ENCODE results near the gene HARBI1. TPM values are rescaled to one million over a fixed set of nuclear protein-coding genes. Genes with fewer than 3 reads are reported as not detected.

The HARBI1 gene
- total and polyA plus RNA-seq, 4 experiments from 2014 or later: 7.2 to 10.6 (median 9.0) TPM

GRCh38 chr11:46635557-46636139 is 18.6 kb upstream of the HARBI1 start:
- CTCF ChIA-PET (ENCODE audit: partially characterized antibody): interaction anchor here (0.6 kb wide), 1 partner anchor 18 kb away, joined by 3 read pairs; the partner anchor contains the start of gene ATG13

GRCh38 chr11:46633291-46634217 is 16.5 kb upstream of the HARBI1 start:
- Histone ChIP-seq H3K4me1 (ENCODE audit: insufficient read depth, low read length) (peaks cover 4% of the 10 kb centered on the region), H3K9me3 (ENCODE audit: control insufficient read depth in 1 of 2, low read length in 2 of 2) (no peaks in the 10 kb centered on the region), H3K27ac (ENCODE audit: low read depth, low read length) (no peak overlapping the region), H3K27me3 (ENCODE audit: insufficient read depth, low read length) (no peaks in the 10 kb centered on the region), H3K36me3 (ENCODE audit: insufficient read depth, low read length) (peaks cover 15% of the 10 kb centered on the region), H3K4me3 (ENCODE audit: low read length in 2 of 2) (no peak overlapping the region)
- Mint-ChIP-seq H3K36me3 (peaks cover 30 to 48% of the 10 kb centered on the region in 2 donors), H3K4me3 (no peak overlapping the region), H3K27ac (no peak overlapping the region), H3K27me3 (no peaks in the 10 kb centered on the region), H3K9me3 (no peaks in the 10 kb centered on the region), H3K4me1 (peaks cover 5 to 19% (median 10%) of the 10 kb centered on the region in 4 donors)
- CTCF ChIA-PET (ENCODE audit: partially characterized antibody): interaction anchor here (0.6 kb wide), 1 partner anchor 571 kb away, joined by 3 read pairs; no protein-coding TSS in a partner anchor
- intact Hi-C loops (cut with micrococcal nuclease): no loop called here
- no peak for DNase-seq
- POLR2A ChIA-PET (ENCODE audit: partially characterized antibody): no interaction called here

More at GRCh38 chr11:46635557-46636139, 18.6 kb upstream of the HARBI1 start:
- Mint-ChIP-seq H3K27me3 (no peaks in the 10 kb centered on the region), H3K4me3 (no peak overlapping the region), H3K9me3 (no peaks in the 10 kb centered on the region), H3K4me1 (peaks cover 6 to 21% (median 14%) of the 10 kb centered on the region in 4 donors), H3K27ac (no peak overlapping the region), H3K36me3 (peaks cover 35 to 51% of the 10 kb centered on the region in 2 donors)
- Histone ChIP-seq H3K27ac (ENCODE audit: low read depth, low read length) (no peak overlapping the region), H3K27me3 (ENCODE audit: insufficient read depth, low read length) (no peaks in the 10 kb centered on the region), H3K9me3 (ENCODE audit: control insufficient read depth in 1 of 2, low read length in 2 of 2) (no peaks in the 10 kb centered on the region), H3K4me3 (ENCODE audit: low read length in 2 of 2) (no peak overlapping the region), H3K4me1 (ENCODE audit: insufficient read depth, low read length) (no peaks in the 10 kb centered on the region), H3K36me3 (ENCODE audit: insufficient read depth, low read length) (peaks cover 10% of the 10 kb centered on the region)
- POLR2A ChIA-PET (ENCODE audit: partially characterized antibody): no interaction called here
- DNase-seq: no peak
- intact Hi-C loops (cut with micrococcal nuclease): no loop called here

DNA sequence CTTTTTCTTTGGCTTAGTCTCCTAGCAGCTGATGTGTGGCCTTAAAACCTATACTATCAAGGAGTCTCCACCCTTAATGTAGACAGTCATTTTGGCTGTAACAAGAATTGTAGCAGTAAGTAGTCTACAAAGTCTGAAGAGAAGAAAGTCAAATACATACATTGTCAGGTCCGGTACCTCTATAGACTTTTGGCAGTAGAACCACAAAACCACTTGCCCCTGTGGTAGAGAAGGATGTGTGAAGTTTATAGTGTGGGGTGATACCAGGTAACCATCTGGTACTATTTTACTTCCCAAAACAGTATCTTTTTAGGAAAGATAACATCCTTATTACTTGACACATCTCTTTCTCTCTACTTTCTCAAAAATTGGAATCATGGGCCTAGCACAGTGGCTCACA is 15.5 kb upstream of the HARBI1 start:
- Mint-ChIP-seq H3K4me1 (peaks cover 4 to 12% (median 8%) of the 10 kb centered on the region in 4 donors), H3K9me3 (no peaks in the 10 kb centered on the region), H3K27me3 (no peaks in the 10 kb centered on the region), H3K36me3 (peaks cover 26 to 42% of the 10 kb centered on the region in 2 donors), H3K4me3 (no peak overlapping the region), H3K27ac (no peak overlapping the region)
- ChIA-PET CTCF (ENCODE audit: partially characterized antibody) (no interaction called here), POLR2A (ENCODE audit: partially characterized antibody) (interaction anchor here (0.6 kb wide), 1 partner anchor 390 kb away, joined by 3 read pairs; no protein-coding TSS in a partner anchor)
- Histone ChIP-seq H3K27me3 (ENCODE audit: insufficient read depth, low read length) (no peaks in the 10 kb centered on the region), H3K9me3 (ENCODE audit: control insufficient read depth in 1 of 2, low read length in 2 of 2) (no peaks in the 10 kb centered on the region), H3K27ac (ENCODE audit: low read depth, low read length) (no peak overlapping the region), H3K4me3 (ENCODE audit: low read length in 2 of 2) (no peak overlapping the region), H3K4me1 (ENCODE audit: insufficient read depth, low read length) (peaks cover 4% of the 10 kb centered on the region), H3K36me3 (ENCODE audit: insufficient read depth, low read length) (peaks cover 15% of the 10 kb centered on the region)
- intact Hi-C loops (cut with micrococcal nuclease): no loop called here
- no peak for DNase-seq

DNA sequence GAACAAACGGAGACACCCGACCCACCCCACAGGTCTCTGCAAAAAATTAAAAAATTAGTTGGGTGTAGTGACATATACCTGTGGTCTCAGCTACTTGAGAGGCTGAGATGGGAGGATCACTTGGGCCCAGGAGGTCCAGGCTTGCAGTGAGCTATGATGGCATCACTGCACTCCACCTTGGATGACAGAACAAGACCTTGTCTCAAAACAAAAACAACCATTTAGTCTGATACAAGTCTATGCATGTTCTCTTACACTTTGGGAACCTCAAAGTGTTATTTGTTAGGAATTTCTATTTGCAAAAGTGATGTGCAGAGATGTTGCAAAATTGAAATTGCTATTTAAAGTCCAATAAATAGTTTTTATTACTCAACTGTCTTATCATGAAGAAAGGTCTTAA is 14.6 kb upstream of the HARBI1 start:
- H3K36me3 ChIP-seq (ENCODE audit: insufficient read depth, low read length): peaks cover 15% of the 10 kb centered on the region

GRCh38 chr11:46630237-46630636 is 13.2 kb upstream of the HARBI1 start:
- no peak overlapping the region for H3K4me3 ChIP-seq (ENCODE audit: low read length in 2 of 2)
- intact Hi-C loops (cut with micrococcal nuclease): no loop called here
- peaks cover 4% of the 10 kb centered on the region for H3K4me1 ChIP-seq (ENCODE audit: insufficient read depth, low read length)
- CTCF ChIA-PET (ENCODE audit: partially characterized antibody): interaction anchor here (2.7 kb wide), 1 partner anchor 12 kb away, joined by 12 read pairs; the partner anchor contains the start of gene ATG13
- Mint-ChIP-seq H3K27me3 (no peaks in the 10 kb centered on the region), H3K4me3 (no peak overlapping the region), H3K36me3 (peaks cover 25 to 43% of the 10 kb centered on the region in 2 donors), H3K9me3 (no peaks in the 10 kb centered on the region), H3K4me1 (peaks cover 8 to 21% (median 13%) of the 10 kb centered on the region in 4 donors), H3K27ac (no peak overlapping the region)
- POLR2A ChIA-PET (ENCODE audit: partially characterized antibody): interaction anchor here (0.6 kb wide), 1 partner anchor 278 kb away, joined by 3 read pairs; no protein-coding TSS in a partner anchor
- DNase-seq: no peak
- no peaks in the 10 kb centered on the region for H3K27me3 ChIP-seq (ENCODE audit: insufficient read depth, low read length)
- no peak overlapping the region for H3K27ac ChIP-seq (ENCODE audit: low read depth, low read length)
- no peaks in the 10 kb centered on the region for H3K9me3 ChIP-seq (ENCODE audit: control insufficient read depth in 1 of 2, low read length in 2 of 2)
- H3K36me3 ChIP-seq (ENCODE audit: insufficient read depth, low read length): peaks cover 15% of the 10 kb centered on the region

More for the DNA sequence above, 14.6 kb upstream of the HARBI1 start:
- H3K4me1 Mint-ChIP-seq: peaks cover 3 to 12% (median 9%) of the 10 kb centered on the region in 4 donors
- no peaks in the 10 kb centered on the region for H3K9me3 Mint-ChIP-seq
- intact Hi-C loops (cut with micrococcal nuclease): no loop called here
- Histone ChIP-seq H3K27ac (ENCODE audit: low read depth, low read length) (no peak overlapping the region), H3K4me3 (ENCODE audit: low read length in 2 of 2) (no peak overlapping the region), H3K9me3 (ENCODE audit: control insufficient read depth in 1 of 2, low read length in 2 of 2) (no peaks in the 10 kb centered on the region), H3K27me3 (ENCODE audit: insufficient read depth, low read length) (no peaks in the 10 kb centered on the region), H3K4me1 (ENCODE audit: insufficient read depth, low read length) (peaks cover 4% of the 10 kb centered on the region)
- peaks cover 26 to 40% of the 10 kb centered on the region in 2 donors for H3K36me3 Mint-ChIP-seq
- ChIA-PET POLR2A (ENCODE audit: partially characterized antibody) (no interaction called here), CTCF (ENCODE audit: partially characterized antibody) (interaction anchor here (2.7 kb wide), 1 partner anchor 13 kb away, joined by 12 read pairs; the partner anchor contains the start of gene ATG13)
- H3K27ac Mint-ChIP-seq: peak overlapping the region in 1 of 7 donors; percentile 38
- H3K27me3 Mint-ChIP-seq: no peaks in the 10 kb centered on the region
- DNase-seq: no peak
- no peak overlapping the region for H3K4me3 Mint-ChIP-seq

DNA sequence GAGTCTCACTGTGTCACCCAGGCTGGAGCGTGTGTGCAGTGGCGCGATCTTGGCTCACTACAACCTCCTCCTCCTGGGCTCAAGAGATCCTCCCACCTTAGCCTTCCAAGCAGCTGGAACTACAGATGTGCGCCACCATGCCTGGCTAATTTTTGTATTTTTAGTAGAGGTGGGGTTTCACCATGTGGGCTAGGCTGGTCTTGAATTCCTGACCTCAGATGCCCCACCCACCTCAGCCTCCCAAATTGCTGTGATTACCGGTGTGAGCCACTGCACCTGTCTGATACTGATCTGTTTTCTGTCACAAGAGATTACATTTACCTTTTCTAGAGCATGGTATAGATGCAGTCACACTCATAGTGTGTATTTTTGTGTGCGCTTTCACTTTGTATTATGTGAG is 11.9 kb upstream of the HARBI1 start:
- no peak for DNase-seq
- Histone ChIP-seq H3K27me3 (ENCODE audit: insufficient read depth, low read length) (no peaks in the 10 kb centered on the region), H3K4me3 (ENCODE audit: low read length in 2 of 2) (no peak overlapping the region), H3K9me3 (ENCODE audit: control insufficient read depth in 1 of 2, low read length in 2 of 2) (no peaks in the 10 kb centered on the region), H3K27ac (ENCODE audit: low read depth, low read length) (no peak overlapping the region), H3K4me1 (ENCODE audit: insufficient read depth, low read length) (peaks cover 10% of the 10 kb centered on the region), H3K36me3 (ENCODE audit: insufficient read depth, low read length) (peaks cover 23% of the 10 kb centered on the region)
- intact Hi-C loops (cut with micrococcal nuclease): no loop called here
- Mint-ChIP-seq H3K27ac (peak overlapping the region in 1 of 7 donors; percentile 43), H3K36me3 (peaks cover 32 to 50% of the 10 kb centered on the region in 2 donors), H3K27me3 (no peaks in the 10 kb centered on the region), H3K4me3 (peak overlapping the region in 1 of 8 donors; percentile 38), H3K9me3 (no peaks in the 10 kb centered on the region), H3K4me1 (peaks cover 12 to 29% (median 14%) of the 10 kb centered on the region in 4 donors)
- POLR2A ChIA-PET (ENCODE audit: partially characterized antibody): no interaction called here
- CTCF ChIA-PET (ENCODE audit: partially characterized antibody): no interaction called here

DNA sequence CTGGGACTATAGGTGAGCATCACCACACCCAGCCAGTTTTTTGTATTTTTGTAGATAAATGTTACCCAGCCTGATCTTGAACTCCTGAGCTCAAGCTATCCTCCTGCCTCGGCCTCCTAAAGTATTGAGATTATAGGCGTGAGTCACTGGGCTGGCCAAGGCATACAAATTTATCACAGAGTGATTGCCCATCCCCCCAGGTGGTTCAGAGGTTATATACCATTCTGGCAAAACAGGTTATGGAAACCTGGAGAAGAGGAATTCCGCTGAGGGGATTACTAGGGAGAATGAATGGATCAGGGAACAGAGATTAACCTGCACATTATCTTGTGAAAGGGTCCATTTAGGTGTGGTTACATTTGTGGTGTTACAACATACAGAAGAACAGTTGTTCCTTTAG is 8.4 kb upstream of the HARBI1 start:
- H3K4me1 ChIP-seq (ENCODE audit: insufficient read depth, low read length): peaks cover 22% of the 10 kb centered on the region
- no peak overlapping the region for H3K27ac ChIP-seq (ENCODE audit: low read depth, low read length)
- H3K4me1 Mint-ChIP-seq: peaks cover 26 to 51% (median 31%) of the 10 kb centered on the region in 4 donors
- peaks cover 34 to 48% of the 10 kb centered on the region in 2 donors for H3K36me3 Mint-ChIP-seq
- ChIA-PET CTCF (ENCODE audit: partially characterized antibody) (interaction anchor here (1.1 kb wide), 1 partner anchor 46 kb away, joined by 3 read pairs; no protein-coding TSS in a partner anchor), POLR2A (ENCODE audit: partially characterized antibody) (interaction anchor here (1.0 kb wide), 1 partner anchor 8 kb away, joined by 4 read pairs; the partner anchor contains the start of genes ATG13 and HARBI1)
- no peaks in the 10 kb centered on the region for H3K9me3 Mint-ChIP-seq
- H3K27me3 ChIP-seq (ENCODE audit: insufficient read depth, low read length): no peaks in the 10 kb centered on the region
- H3K4me3 Mint-ChIP-seq: no peak overlapping the region
- no peaks in the 10 kb centered on the region for H3K9me3 ChIP-seq (ENCODE audit: control insufficient read depth in 1 of 2, low read length in 2 of 2)
- intact Hi-C loops (cut with micrococcal nuclease): no loop called here
- DNase-seq: no peak
- peak overlapping the region in 1 of 7 donors; percentile 79 for H3K27ac Mint-ChIP-seq
- H3K27me3 Mint-ChIP-seq: no peaks in the 10 kb centered on the region
- peaks cover 23% of the 10 kb centered on the region for H3K36me3 ChIP-seq (ENCODE audit: insufficient read depth, low read length)
- H3K4me3 ChIP-seq (ENCODE audit: low read length in 2 of 2): no peak overlapping the region
